COLO668 (cell line): ENCODE results near the gene NTNG2.
A peak's percentile ranks its signal among the peaks of the same experiment; 100 is the strongest.

ENCODE experiments used
- DNase-seq: peaks from one replicate; lab custom pipeline; 2025; ENCODE audit not compliant: unreplicated experiment; lab: John Stamatoyannopoulos, UW

The NTNG2 gene

DNA sequence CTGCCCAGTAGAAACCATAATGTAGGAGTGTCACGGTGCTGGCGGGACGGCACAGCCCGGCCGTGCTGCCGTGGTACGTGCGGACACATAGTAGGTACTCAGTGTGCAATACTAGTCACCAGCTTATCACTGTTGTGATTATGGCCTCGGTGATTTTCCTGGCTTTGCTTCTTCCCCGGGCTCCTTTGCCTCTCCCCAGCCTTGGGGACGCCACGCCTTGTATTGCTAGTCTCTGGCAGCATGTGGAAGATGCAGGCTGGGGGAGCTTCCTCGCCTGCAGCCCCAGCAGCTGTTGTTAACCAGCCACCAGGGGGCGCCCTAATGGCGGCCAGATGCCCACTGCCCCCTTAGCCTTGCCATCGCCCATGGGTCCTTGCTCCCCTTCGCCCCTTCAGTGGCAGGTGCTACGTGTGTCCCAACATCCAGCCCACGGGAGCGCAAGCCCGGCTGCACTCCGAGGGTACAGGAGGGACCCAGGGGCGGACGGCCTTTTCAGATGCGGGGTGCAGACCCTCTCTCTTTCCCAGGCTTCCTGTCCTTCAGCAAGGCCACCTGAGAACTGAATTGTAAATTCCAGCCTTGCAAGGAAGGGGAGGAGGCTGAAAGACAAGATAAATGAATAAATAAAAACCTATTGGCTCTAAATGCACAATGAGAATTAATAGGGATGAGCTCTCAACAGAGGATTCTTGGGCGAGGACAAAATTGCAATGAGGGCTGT, 8.0 kb downstream of the NTNG2 start:
- DNase-seq, result peak; percentile 74

DNA sequence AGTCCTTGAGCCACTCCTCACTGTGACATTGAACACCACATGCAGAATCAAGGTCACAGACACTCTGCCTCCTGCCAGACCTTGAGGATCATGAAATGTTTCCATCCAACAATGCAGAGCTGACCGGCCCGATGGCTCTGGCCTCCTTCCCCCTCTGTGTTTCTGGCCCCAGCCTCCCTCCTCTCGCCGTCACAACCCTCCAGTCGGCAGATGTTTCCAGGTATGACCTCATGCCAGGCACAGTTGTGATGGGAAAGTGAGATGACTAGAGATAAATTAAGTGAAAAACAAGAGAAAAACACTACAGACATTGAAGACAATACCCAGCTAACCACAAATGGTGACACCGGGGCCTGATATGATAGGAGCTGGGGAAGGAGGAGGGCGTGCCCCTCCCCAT, 9.8 kb downstream of the NTNG2 start:
- no peak for DNase-seq

DNA sequence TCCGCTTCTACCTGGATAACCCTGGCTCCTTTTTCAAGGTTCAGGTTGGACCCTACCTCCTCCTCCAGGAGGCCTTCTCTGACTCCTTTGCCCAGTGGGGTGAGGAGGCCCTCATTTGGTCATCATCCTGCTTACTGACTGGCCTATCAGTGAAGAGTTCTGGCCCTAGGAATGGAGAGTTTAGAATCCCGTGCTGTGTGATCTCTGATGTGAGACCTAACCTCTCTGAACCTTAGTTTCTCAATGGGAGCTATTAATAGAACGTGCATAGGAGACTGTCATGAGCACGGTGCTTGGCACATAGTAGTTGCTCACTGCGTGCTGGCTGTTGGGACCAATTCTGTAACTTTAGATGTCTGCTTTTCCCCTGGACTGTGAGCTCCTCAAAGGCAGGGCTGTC, 10.3 kb downstream of the NTNG2 start:
- DNase-seq, result no peak

DNA sequence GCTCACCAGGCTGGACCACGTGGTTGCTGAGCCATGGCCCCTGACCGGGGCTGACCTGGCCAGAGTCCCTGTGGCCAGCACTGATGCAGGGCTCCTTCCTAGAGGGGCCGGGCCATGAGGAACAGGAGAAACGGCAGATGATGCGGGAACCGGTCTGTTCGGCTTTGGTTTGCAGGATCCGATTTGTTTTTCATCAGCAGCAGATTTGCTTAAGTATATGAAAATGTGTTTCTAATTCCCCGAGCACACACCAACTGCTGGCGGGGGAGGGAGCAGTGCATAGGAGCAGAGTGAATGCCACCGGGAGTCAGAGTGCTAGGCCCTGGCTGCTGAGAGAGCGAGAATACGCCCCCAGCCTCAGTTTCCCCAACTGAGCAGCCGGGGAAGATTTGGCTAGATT, 13.6 kb downstream of the NTNG2 start:
- DNase-seq, result no peak

DNA sequence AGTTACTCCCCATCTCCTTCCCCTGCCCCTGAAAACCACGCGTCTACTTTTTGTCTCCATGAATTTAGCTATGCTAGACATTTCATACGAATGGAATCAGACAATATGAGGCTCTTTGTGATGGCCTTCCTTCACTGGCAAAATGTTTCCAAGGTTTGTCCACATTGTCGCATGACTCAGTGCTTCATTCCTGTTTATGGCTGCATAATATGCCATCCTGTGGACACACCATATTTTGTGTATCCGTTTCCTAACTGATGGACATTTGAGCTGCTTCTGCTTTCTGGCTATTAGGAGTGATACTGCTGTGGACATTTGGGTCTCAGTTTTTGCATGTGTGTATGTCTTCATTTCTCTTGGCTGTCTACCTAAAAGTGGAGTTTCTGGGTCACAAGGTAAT, 14.5 kb downstream of the NTNG2 start:
- DNase-seq, result no peak

DNA sequence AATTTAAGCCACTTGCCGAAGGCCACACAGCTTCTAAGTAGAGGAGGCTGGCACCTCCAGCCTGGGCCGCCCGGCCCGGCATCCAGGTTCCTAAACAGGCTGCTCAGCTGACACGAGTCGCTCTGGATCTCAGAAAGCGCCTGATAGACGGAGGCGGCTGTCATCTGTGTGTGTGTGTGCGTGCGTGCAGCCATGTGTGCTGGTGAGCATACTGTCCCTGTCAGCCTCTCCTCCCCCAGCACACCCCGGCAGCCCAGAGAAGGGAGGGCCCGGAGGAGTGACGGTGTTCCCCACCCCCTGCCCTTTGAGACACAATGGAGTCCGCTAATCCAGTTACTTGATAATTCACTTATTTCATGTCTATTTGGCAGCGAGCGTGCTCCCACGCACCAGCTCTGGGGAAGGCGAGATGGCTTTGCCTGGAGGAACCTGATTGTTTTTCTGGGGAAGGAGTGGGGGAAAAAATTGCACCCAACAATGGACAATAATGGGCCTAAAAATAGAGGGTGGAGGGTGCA, 20.0 kb downstream of the NTNG2 start:
- DNase-seq, result no peak

DNA sequence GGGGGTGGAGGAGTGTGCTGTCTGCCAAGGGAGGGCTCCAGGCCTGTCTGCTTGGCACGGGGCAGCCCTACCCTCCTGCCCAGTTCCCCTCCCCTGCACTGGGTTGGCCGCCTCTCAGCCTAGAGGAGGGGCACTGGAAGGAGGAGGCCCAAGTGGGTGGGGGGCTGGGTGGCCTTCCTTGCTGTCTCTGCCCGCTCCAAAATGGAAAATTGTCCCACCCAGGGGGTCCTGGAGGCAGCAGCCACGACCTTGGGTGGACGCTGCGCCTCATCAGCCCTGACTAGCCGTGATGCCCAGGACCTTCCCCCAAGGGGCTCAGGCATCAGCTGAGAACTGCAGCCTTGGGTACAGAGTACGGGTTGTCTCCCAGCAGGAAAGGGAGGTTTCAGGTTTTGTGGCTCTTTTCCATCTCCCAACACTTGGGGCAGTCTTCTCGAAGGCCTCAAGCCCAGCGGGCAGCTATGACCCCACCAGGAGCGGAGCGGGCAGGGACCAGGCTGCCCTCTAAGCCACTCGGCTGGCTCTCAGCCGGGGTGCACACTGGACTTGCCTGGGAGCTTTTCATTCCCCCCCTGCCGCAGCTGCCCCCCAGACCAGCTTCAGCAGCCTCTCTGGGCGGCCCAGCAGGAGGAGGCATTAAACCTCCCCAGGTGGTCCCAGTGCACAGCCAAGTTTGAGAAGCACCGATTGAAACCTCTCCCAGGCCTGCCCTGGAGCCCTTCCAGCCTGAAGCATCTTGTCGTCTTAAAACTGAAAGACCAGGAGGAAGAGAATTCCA, 20.6 kb downstream of the NTNG2 start:
- no peak for DNase-seq

DNA sequence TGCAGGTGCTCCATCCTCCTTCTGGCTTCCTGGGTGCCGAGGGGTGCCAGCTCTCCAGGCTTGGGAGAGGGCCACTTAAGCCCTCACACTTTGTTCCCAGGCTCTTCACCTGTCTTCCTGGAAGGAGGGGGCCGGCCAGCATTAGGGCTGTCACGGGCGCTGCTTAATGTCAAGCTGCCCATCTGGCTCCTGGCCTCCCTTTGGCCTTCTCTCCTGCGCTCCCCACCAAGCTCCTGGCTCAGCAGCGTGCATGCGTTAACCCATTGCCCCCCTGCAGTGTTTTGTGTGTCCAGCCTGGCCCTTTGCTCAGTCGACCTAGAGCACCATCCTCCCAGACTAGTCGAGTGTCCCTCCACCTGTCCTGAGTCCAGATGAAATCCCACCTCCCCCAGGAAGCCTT, 21.3 kb downstream of the NTNG2 start:
- no peak for DNase-seq

DNA sequence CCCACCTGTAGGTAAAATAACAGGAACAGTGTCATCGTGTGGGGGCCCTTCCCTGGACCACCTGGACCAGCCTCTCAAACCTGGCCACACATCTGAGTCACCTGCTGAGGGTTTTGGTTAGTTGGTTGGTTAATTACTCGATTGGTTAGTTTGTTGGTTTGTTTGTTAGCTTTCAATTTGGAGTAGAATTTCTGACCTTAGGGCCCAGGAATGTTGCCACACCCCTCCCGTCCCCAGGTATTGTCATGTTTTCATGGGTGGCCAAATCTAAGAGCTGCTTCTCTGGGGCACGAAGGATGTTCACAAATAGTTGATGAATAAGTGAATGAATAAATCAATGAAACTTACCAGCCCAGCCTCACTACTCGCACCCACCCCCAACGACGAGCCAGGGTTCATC, 21.9 kb downstream of the NTNG2 start:
- DNase-seq, result no peak

DNA sequence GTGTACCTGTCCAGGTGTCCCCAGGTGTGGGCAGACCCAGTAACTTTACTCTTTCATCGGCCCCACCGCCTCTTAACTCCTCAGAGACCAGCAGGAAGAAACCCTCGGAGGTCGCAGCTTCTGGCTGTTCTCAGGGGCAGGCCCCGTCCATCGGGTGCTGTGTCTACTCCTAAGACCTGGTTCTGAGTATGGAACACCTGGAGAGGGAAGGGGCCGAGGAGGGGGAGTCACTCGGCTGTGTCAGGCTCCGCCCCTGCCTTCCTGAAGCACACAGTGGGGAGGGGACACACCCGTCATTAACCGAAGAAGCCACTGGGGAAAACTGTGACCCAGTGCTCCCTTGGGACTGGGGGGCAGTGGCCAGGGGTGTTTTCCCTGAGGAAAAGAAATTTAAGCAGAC, 22.3 kb downstream of the NTNG2 start:
- peak; percentile 9 for DNase-seq

DNA sequence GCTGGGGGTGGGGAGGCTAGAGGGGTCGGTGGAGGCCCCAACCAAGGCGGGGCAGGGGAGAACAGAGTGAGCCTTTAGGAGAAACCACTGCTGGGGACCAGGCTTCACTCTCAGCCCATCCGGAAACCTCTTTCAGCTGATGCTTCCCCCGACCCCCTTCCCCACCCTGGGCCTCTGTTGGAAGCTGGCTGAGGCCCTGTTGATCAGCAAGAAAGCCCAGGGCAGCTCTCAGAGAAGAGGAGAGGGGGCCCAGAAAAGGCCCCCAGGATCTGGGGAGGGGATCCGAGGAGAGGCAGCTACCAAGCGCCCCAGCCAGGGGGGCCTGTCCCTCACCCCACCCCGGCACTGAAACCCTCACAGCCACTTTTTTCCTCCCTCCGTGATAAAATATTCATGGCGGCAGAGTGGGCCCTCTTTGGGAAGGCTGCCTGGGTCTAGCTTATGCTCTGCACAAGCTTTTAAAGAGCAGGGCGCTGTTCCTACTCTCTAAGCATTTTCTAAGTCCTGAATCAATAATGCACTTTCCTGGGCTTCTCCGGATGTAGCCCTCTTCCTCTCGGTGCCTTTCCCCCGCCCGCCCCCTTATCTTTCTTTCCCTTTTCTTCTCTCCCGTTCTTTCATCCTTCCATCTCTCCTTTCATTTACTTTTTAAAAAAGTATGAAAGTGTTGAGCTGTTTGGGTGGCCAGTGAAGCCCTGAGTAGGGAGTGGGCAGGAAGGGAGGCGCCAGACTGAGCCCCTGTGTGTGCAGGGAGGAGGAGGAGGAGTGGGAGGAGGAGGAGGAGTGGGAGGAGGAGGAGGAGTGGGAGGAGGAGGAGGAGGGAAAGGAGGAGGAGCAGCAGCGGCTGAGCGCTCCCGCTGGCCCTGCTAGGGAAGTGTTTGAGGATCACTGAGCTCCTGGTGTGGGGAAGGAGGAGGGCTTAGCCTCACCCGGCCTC, 23.5 kb downstream of the NTNG2 start:
- DNase-seq, result no peak

DNA sequence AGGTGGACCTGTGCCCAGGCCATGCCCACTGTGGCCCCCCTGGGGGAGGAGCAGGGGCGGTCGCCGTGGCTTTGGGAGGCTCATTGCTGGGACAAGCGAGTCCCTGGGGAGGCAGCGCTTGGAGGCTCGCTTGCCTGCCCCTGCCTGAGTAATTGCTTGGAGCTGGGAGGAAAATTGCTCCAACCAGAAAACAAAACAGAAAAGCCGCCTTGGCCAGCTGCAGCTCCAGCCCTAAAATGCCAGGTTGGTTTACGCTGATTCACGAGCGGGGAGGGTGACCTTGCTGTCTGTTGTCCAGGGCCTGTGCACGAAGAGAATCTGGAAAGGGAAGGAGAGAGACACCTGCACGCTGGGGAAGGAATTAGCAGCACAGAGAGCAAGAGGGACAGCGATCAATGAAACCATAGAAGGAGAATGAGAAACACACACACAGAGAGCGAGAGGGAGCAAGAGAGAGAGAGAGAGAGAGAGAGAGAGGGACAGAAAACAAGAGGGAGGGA, 25.3 kb downstream of the NTNG2 start:
- DNase-seq, result no peak

DNA sequence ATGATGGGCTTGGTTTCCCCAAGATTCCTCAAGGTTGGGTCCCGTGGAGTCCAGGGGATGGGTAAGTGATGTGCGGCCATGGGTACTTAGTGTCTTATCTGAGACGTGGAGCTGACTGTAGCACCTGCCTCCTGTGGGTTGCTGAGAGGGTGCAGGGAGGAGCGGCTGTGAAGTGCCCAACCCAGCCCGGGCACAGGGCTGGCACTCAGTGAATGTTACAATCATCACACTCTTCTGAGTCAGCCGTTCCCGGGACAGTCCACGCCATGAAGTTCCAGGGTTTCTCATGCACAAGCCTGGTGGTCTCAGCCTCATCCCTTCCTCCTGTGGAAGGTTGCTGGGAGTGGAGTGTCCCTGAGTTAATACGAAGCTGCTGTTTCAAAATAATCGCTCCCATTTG, 29.1 kb downstream of the NTNG2 start:
- no peak for DNase-seq

DNA sequence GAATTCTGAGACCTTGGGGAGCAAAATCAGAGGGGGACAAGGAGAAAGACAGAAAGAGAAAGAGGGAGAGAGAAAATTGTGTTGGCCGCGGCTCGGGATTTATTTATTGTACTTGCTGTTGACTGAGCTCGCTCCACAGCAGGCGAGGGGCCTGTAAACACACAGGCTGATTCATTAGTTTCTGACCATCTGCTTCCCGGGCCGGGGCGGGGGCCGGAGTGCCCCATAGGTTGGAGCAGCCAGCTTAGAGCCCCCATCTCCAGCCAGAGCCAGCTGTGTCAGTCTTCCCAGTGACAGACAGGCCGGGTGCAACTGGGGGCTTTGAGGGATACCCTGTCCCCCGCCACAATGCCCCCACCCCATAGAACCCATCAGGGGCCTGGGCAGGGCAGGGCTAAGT, 30.9 kb downstream of the NTNG2 start:
- peak; percentile 11 for DNase-seq

DNA sequence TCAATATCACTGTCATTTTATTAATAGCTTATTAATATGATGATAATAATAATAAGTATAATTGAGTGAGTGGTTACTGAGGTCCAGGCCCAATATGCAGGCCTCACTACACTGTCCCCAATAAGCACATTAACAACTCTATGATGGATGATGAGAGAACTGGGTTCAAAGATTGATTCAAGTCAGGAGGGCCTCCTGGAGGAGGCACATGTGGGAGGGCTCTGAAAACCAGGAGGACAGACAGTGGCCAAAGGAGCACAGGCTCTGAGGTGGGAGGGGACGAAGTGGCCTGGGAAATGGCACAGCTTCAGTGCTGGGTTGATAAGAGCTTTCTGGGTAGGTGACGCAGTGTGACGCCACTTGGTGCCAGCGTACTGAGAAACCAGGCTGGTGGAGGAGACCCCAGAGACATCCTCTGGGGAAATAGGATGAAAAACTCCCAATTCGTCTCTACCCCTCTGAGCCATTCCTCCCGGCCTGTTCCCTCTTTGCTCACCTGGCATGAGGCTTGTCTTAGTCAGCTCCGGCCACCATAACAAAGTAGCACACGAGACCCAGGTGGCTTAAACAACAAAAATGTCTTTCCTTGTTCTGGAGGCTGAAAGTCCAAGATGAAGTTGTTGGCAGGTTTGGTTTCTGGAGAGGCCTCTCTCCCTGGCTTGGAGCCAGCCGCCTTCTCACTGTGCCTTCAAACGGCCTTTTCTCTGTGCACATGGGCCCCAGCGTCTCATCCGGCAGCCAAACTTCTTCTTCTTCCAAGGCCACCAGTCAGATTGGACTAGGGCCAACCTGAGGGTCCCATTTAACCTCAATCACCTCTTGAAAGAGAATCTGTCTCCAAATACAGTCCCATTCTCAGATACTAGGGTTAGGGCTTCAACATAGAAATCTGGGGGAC, 31.6 kb downstream of the NTNG2 start:
- DNase-seq, result no peak

DNA sequence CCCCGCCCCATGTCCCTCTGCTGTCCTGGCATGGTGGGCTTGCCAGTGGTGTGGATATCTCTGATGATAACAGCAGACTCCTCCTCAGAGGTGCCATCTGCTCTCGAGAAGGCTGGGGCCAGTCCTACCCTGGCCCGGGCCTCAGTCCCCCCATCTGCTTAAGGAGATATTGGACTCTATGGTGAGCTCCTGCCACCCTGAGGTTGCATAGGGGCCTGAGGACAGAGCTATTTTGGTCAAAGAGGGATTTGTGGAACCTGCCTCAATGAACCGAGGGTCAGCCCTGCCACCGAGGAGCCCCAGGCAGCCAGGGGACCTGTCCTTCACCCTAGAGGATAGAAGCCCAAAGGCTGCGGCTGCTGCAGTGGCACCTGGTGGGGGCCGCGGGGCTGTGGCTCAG, 32.6 kb downstream of the NTNG2 start:
- DNase-seq, result no peak

DNA sequence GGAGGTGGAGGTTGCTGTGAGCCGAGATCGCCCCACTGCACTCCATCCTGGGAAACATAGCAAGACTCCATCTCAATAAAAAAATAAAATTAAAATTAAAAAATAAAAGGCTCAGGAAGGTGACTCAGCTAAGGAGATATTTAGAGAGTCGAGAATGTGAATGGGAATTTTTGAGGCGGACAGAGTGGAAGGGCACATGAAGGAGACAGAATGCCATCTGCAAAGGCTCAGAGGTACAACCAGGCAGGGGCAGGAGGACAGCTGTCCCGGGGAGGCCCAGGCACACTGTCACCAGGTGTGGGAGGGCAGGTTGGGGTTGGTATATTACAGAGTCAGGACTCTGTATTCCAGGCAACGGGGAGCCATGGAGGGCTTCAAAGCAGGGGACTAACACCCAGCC, 35.5 kb downstream of the NTNG2 start:
- DNase-seq, result no peak

DNA sequence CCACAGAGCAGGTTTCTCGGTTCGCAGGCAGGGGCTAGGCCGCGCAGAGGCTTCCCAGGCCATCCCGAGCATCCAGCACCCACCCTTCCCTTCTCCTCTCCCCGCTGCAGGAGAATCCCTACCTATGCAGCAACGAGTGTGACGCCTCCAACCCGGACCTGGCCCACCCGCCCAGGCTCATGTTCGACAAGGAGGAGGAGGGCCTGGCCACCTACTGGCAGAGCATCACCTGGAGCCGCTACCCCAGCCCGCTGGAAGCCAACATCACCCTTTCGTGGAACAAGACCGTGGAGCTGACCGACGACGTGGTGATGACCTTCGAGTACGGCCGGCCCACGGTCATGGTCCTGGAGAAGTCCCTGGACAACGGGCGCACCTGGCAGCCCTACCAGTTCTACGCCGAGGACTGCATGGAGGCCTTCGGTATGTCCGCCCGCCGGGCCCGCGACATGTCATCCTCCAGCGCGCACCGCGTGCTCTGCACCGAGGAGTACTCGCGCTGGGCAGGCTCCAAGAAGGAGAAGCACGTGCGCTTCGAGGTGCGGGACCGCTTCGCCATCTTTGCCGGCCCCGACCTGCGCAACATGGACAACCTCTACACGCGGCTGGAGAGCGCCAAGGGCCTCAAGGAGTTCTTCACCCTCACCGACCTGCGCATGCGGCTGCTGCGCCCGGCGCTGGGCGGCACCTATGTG, 36.1 kb downstream of the NTNG2 start:
- no peak for DNase-seq

DNA sequence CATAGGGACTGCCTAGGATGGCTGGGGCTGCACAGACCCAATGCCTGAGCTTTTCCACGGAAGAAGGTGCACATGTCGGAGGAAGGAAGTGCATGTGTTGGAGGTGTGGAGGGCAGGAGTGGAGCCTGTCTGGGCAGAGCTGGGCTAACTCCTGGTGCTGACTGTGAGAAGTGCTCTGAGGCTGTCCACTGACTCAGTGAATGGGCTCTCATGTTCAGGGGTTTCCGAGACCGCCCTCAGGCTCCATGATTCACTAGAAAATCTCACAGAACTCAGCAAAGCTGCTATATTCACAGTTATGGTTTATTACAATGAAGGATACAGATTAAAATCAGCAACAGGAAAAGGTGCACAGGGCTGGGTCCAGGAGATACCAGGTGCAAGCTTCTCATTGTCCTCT, 37.2 kb downstream of the NTNG2 start:
- DNase-seq, result no peak

DNA sequence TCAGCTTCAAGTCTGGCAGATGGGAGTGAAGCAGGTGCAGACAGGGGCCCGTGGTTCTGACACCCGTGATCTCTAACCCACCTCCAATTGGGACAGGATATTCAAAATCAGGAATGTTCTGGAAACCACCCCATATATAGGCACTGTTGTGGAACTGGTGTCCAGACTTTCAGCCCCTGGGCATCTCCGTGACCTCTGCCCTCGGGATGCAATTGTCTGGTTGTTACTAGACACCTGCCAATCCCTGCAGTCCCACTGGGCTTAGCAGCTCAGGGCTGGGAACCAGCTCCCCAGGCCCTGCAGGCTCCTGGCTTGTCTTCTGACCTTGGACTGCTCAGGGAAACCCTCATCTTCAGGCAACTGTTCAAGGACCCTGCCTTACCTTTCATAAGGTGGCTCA, 38.8 kb downstream of the NTNG2 start:
- DNase-seq, result no peak
